ENCODE results near the gene KCNE4.
"Not testable (repeated sequence)": the region's sequence is repeated elsewhere in the genome, so short reads cannot be mapped to it uniquely, and the experiment has no call there.

KCNE4 gene

GRCh38 chr2:223080790-223081360 lies 28.9 kb downstream of the KCNE4 start:
- H3K4me3 ChIP-seq (ENCODE audit: low read depth, low read length); H3K36me3 ChIP-seq (ENCODE audit: control insufficient read depth, insufficient read depth, low read length); H3K9ac ChIP-seq (ENCODE audit: low read depth, low read length); H3K27me3 ChIP-seq (ENCODE audit: control insufficient read depth, insufficient read depth, low read length); H3K9me3 ChIP-seq (ENCODE audit: control insufficient read depth, insufficient read depth, low read length); H3K4me1 ChIP-seq (ENCODE audit: control insufficient read depth, insufficient read depth, low read length): not testable (repeated sequence)

GRCh38 chr2:223081789-223082188 lies 29.8 kb downstream of the KCNE4 start:
- H3K4me3 ChIP-seq (ENCODE audit: low read depth, low read length) = no peak overlapping the region
- no peaks in the 10 kb centered on the region for H3K4me1 ChIP-seq (ENCODE audit: control insufficient read depth, insufficient read depth, low read length)
- H3K9ac ChIP-seq (ENCODE audit: low read depth, low read length) = no peak overlapping the region
- H3K27me3 ChIP-seq (ENCODE audit: control insufficient read depth, insufficient read depth, low read length) = no peaks in the 10 kb centered on the region
- no peaks in the 10 kb centered on the region for H3K36me3 ChIP-seq (ENCODE audit: control insufficient read depth, insufficient read depth, low read length)
- H3K9me3 ChIP-seq (ENCODE audit: control insufficient read depth, insufficient read depth, low read length) = no peaks in the 10 kb centered on the region

GRCh38 chr2:223082706-223083105 lies 30.7 kb downstream of the KCNE4 start:
- Histone ChIP-seq H3K4me1 (ENCODE audit: control insufficient read depth, insufficient read depth, low read length) (no peaks in the 10 kb centered on the region), H3K4me3 (ENCODE audit: low read depth, low read length) (no peak overlapping the region), H3K9ac (ENCODE audit: low read depth, low read length) (no peak overlapping the region), H3K27me3 (ENCODE audit: control insufficient read depth, insufficient read depth, low read length) (no peaks in the 10 kb centered on the region), H3K9me3 (ENCODE audit: control insufficient read depth, insufficient read depth, low read length) (no peaks in the 10 kb centered on the region), H3K36me3 (ENCODE audit: control insufficient read depth, insufficient read depth, low read length) (no peaks in the 10 kb centered on the region)

- H3K4me1 ChIP-seq (ENCODE audit: control insufficient read depth, insufficient read depth, low read length) = no peaks in the 10 kb centered on the region
- no peaks in the 10 kb centered on the region for H3K36me3 ChIP-seq (ENCODE audit: control insufficient read depth, insufficient read depth, low read length)
- H3K9me3 ChIP-seq (ENCODE audit: control insufficient read depth, insufficient read depth, low read length) = no peaks in the 10 kb centered on the region
- no peak overlapping the region for H3K4me3 ChIP-seq (ENCODE audit: low read depth, low read length)
- no peak overlapping the region for H3K9ac ChIP-seq (ENCODE audit: low read depth, low read length)
- H3K27me3 ChIP-seq (ENCODE audit: control insufficient read depth, insufficient read depth, low read length) = no peaks in the 10 kb centered on the region
Measured at GRCh38 chr2:223083402-223084070, 31.5 kb downstream of the KCNE4 start.

- Histone ChIP-seq H3K9me3 (ENCODE audit: control insufficient read depth, insufficient read depth, low read length) (no peaks in the 10 kb centered on the region), H3K36me3 (ENCODE audit: control insufficient read depth, insufficient read depth, low read length) (no peaks in the 10 kb centered on the region), H3K4me3 (ENCODE audit: low read depth, low read length) (no peak overlapping the region), H3K9ac (ENCODE audit: low read depth, low read length) (no peak overlapping the region), H3K27me3 (ENCODE audit: control insufficient read depth, insufficient read depth, low read length) (no peaks in the 10 kb centered on the region), H3K4me1 (ENCODE audit: control insufficient read depth, insufficient read depth, low read length) (no peaks in the 10 kb centered on the region)
Measured at GRCh38 chr2:223084873-223085272, 32.9 kb downstream of the KCNE4 start.

GRCh38 chr2:223086370-223086981 lies 34.5 kb downstream of the KCNE4 start:
- Histone ChIP-seq H3K27me3 (ENCODE audit: control insufficient read depth, insufficient read depth, low read length) (no peaks in the 10 kb centered on the region), H3K4me3 (ENCODE audit: low read depth, low read length) (no peak overlapping the region), H3K4me1 (ENCODE audit: control insufficient read depth, insufficient read depth, low read length) (no peaks in the 10 kb centered on the region), H3K9ac (ENCODE audit: low read depth, low read length) (no peak overlapping the region), H3K9me3 (ENCODE audit: control insufficient read depth, insufficient read depth, low read length) (no peaks in the 10 kb centered on the region), H3K36me3 (ENCODE audit: control insufficient read depth, insufficient read depth, low read length) (no peaks in the 10 kb centered on the region)

GRCh38 chr2:223087466-223087865 lies 35.5 kb downstream of the KCNE4 start:
- H3K36me3 ChIP-seq (ENCODE audit: control insufficient read depth, insufficient read depth, low read length) = no peaks in the 10 kb centered on the region
- no peaks in the 10 kb centered on the region for H3K9me3 ChIP-seq (ENCODE audit: control insufficient read depth, insufficient read depth, low read length)
- H3K4me3 ChIP-seq (ENCODE audit: low read depth, low read length) = no peak overlapping the region
- no peaks in the 10 kb centered on the region for H3K27me3 ChIP-seq (ENCODE audit: control insufficient read depth, insufficient read depth, low read length)
- no peaks in the 10 kb centered on the region for H3K4me1 ChIP-seq (ENCODE audit: control insufficient read depth, insufficient read depth, low read length)
- H3K9ac ChIP-seq (ENCODE audit: low read depth, low read length) = no peak overlapping the region

- Histone ChIP-seq H3K36me3 (ENCODE audit: control insufficient read depth, insufficient read depth, low read length) (no peaks in the 10 kb centered on the region), H3K9ac (ENCODE audit: low read depth, low read length) (no peak overlapping the region), H3K9me3 (ENCODE audit: control insufficient read depth, insufficient read depth, low read length) (no peaks in the 10 kb centered on the region), H3K4me1 (ENCODE audit: control insufficient read depth, insufficient read depth, low read length) (no peaks in the 10 kb centered on the region), H3K27me3 (ENCODE audit: control insufficient read depth, insufficient read depth, low read length) (no peaks in the 10 kb centered on the region), H3K4me3 (ENCODE audit: low read depth, low read length) (no peak overlapping the region)
Measured at GRCh38 chr2:223088866-223089265, 36.9 kb downstream of the KCNE4 start.

GRCh38 chr2:223090039-223090438 lies 38.0 kb downstream of the KCNE4 start:
- Histone ChIP-seq H3K36me3 (ENCODE audit: control insufficient read depth, insufficient read depth, low read length) (no peaks in the 10 kb centered on the region), H3K9ac (ENCODE audit: low read depth, low read length) (no peak overlapping the region), H3K27me3 (ENCODE audit: control insufficient read depth, insufficient read depth, low read length) (no peaks in the 10 kb centered on the region), H3K4me1 (ENCODE audit: control insufficient read depth, insufficient read depth, low read length) (no peaks in the 10 kb centered on the region), H3K4me3 (ENCODE audit: low read depth, low read length) (no peak overlapping the region), H3K9me3 (ENCODE audit: control insufficient read depth, insufficient read depth, low read length) (no peaks in the 10 kb centered on the region)

GRCh38 chr2:223090540-223091235 lies 38.7 kb downstream of the KCNE4 start:
- Histone ChIP-seq H3K4me3 (ENCODE audit: low read depth, low read length) (no peak overlapping the region), H3K4me1 (ENCODE audit: control insufficient read depth, insufficient read depth, low read length) (no peaks in the 10 kb centered on the region), H3K9me3 (ENCODE audit: control insufficient read depth, insufficient read depth, low read length) (no peaks in the 10 kb centered on the region), H3K36me3 (ENCODE audit: control insufficient read depth, insufficient read depth, low read length) (no peaks in the 10 kb centered on the region), H3K27me3 (ENCODE audit: control insufficient read depth, insufficient read depth, low read length) (no peaks in the 10 kb centered on the region), H3K9ac (ENCODE audit: low read depth, low read length) (no peak overlapping the region)

GRCh38 chr2:223092667-223093066 lies 40.7 kb downstream of the KCNE4 start:
- no peak overlapping the region for H3K9ac ChIP-seq (ENCODE audit: low read depth, low read length)
- no peaks in the 10 kb centered on the region for H3K9me3 ChIP-seq (ENCODE audit: control insufficient read depth, insufficient read depth, low read length)
- H3K4me3 ChIP-seq (ENCODE audit: low read depth, low read length) = no peak overlapping the region
- no peaks in the 10 kb centered on the region for H3K36me3 ChIP-seq (ENCODE audit: control insufficient read depth, insufficient read depth, low read length)
- H3K27me3 ChIP-seq (ENCODE audit: control insufficient read depth, insufficient read depth, low read length) = no peaks in the 10 kb centered on the region
- no peaks in the 10 kb centered on the region for H3K4me1 ChIP-seq (ENCODE audit: control insufficient read depth, insufficient read depth, low read length)

Measured in iPS-15b (cell line).